H1 (cell line): ENCODE data around the gene ASB3. TPM values are rescaled to one million over a fixed set of nuclear protein-coding genes. Genes with fewer than 3 reads are reported as not detected.
A peak's percentile ranks its signal among the peaks of the same experiment; 100 is the strongest.

ENCODE experiments used
- CTCF ChIA-PET: fragments of 300-600 bp; sonication (Branson Sonifier 250); formaldehyde crosslinking; loops from one replicate; lab custom pipeline; 2021; ENCODE audit not compliant: partially characterized antibody; lab: Charles Lee
- POLR2A ChIA-PET: fragments of 300-600 bp; sonication (Branson Sonifier 250); formaldehyde crosslinking; loops from one replicate; lab custom pipeline; 2021; ENCODE audit warnings: inconsistent platforms; ENCODE audit not compliant: partially characterized antibody; lab: Charles Lee
- DNase-seq, 2 experiments: peaks; one replicate each; pipeline versions ENCODE4 v3.0.0 to v3.0.0-alpha.2; 2010 to 2022; ENCODE audit warnings: low spot score in 2 of 2, low read depth in 1 of 2, mixed read lengths in 1 of 2
- FAIRE-seq: peaks from 2 replicates; lab custom pipeline; 2011; peaks lifted over from hg19 to GRCh38; lab: Jason Lieb, UNC
- H2AFZ ChIP-seq: 2 replicates; pipeline ENCODE4 v1.8.1; 2012; ENCODE audit warnings: low read length, inconsistent platforms
- H2AK5ac ChIP-seq: 2 replicates; pipeline ENCODE4 v1.6.1; 2013; ENCODE audit warnings: low read depth, low read length
- H2BK120ac ChIP-seq: replicated peaks from 2 replicates; pipeline ENCODE3; 2013; ENCODE audit warnings: low read depth, low read length, inconsistent platforms
- H2BK12ac ChIP-seq: 2 replicates; pipeline ENCODE4 v1.6.1; 2013; ENCODE audit warnings: low read depth, low read length
- H2BK15ac ChIP-seq: 2 replicates; pipeline ENCODE4 v1.6.1; 2013; ENCODE audit warnings: low read length
- H2BK20ac ChIP-seq: 2 replicates; pipeline ENCODE4 v1.6.1; 2013; ENCODE audit warnings: low read length
- H2BK5ac ChIP-seq: 2 replicates; pipeline ENCODE4 v1.6.1; 2013; ENCODE audit warnings: low read depth, low read length
- H3K14ac ChIP-seq: 2 replicates; pipeline ENCODE4 v1.6.1; 2013; ENCODE audit warnings: inconsistent platforms; ENCODE audit not compliant: insufficient read length
- H3K18ac ChIP-seq: 2 replicates; pipeline ENCODE4 v1.6.1; 2013; ENCODE audit warnings: low read length; ENCODE audit errors: extremely low read depth
- H3K23ac ChIP-seq: 2 replicates; pipeline ENCODE4 v1.6.1; 2013; ENCODE audit warnings: inconsistent platforms; ENCODE audit not compliant: insufficient read length
- H3K23me2 ChIP-seq: 2 replicates; pipeline ENCODE4 v1.6.1; 2013; ENCODE audit warnings: low read depth, low read length
- H3K27ac ChIP-seq: 2 replicates; pipeline ENCODE4 v1.6.1; 2011; ENCODE audit warnings: low read depth, low read length, inconsistent platforms
- H3K27me3 ChIP-seq, 4 experiments: replicated peaks in 1 of 4; 1 replicate in 1 of 4; 2 replicates in 3 of 4; pipeline versions ENCODE4 v1.6.1 to v1.8.1; 2011 to 2013; ENCODE audit warnings: low read length in 3 of 4, mild to moderate bottlenecking in 3 of 4, inconsistent platforms in 2 of 4, mixed read lengths in 2 of 4, moderate library complexity in 1 of 4; ENCODE audit not compliant: control insufficient read depth in 3 of 4, insufficient read depth in 3 of 4; ENCODE audit errors: extremely low read depth in 1 of 4
- H3K36me3 ChIP-seq, 4 experiments: 2 replicates each; pipeline versions ENCODE4 v1.6.1 to v1.8.1; 2011 to 2013; ENCODE audit warnings: mild to moderate bottlenecking in 4 of 4, low read length in 3 of 4, moderate library complexity in 2 of 4, control low read depth in 1 of 4, inconsistent platforms in 1 of 4; ENCODE audit not compliant: insufficient read depth in 4 of 4, control insufficient read depth in 2 of 4
- H3K4ac ChIP-seq: replicated peaks from 2 replicates; pipeline ENCODE3; 2013; ENCODE audit warnings: low read length, low read depth, mixed read lengths, inconsistent platforms; ENCODE audit not compliant: insufficient read length
- H3K4me1 ChIP-seq, 4 experiments: replicated peaks in 1 of 4; 1 replicate in 1 of 4; 2 replicates in 3 of 4; pipeline versions ENCODE4 v1.6.1 to v1.8.1; 2011 to 2013; ENCODE audit warnings: low read length in 3 of 4, inconsistent platforms in 2 of 4, mixed read lengths in 1 of 4; ENCODE audit not compliant: insufficient read depth in 4 of 4, control insufficient read depth in 3 of 4
- H3K4me2 ChIP-seq, 2 experiments: 2 replicates each; pipeline versions ENCODE4 v1.6.1 to v1.8.1; 2011 to 2013; ENCODE audit warnings: low read depth in 2 of 2, low read length in 2 of 2, control low read depth in 1 of 2, inconsistent platforms in 1 of 2, mild to moderate bottlenecking in 1 of 2; ENCODE audit not compliant: insufficient read depth in 1 of 2
- H3K4me3 ChIP-seq, 4 experiments: fragments of 200-600, 300-600 bp in 1 of 4; sonication (generic), shearing (Covaris generic), sonication (Bioruptor Twin) in 1 of 4; 2 replicates each; pipeline versions ENCODE4 v1.5.1 to v1.8.1; 2011 to 2016; ENCODE audit warnings: low read length in 4 of 4, low read depth in 3 of 4, control low read depth in 2 of 4, inconsistent platforms in 2 of 4, mild to moderate bottlenecking in 2 of 4, mixed read lengths in 1 of 4, moderate library complexity in 1 of 4; ENCODE audit not compliant: insufficient read depth in 2 of 4; ENCODE audit errors: extremely low read depth in 1 of 4
- H3K56ac ChIP-seq: replicated peaks from 2 replicates; pipeline ENCODE3; 2013; ENCODE audit warnings: low read depth, mild to moderate bottlenecking, mixed read lengths, low read length, inconsistent platforms; ENCODE audit not compliant: insufficient read length
- H3K79me1 ChIP-seq: 2 replicates; pipeline ENCODE4 v1.6.1; 2013; ENCODE audit warnings: low read depth, low read length, control low read depth
- H3K79me2 ChIP-seq, 2 experiments: 2 replicates each; pipeline versions ENCODE4 v1.6.1 to v1.8.1; 2012 to 2013; ENCODE audit warnings: low read length in 2 of 2, mild to moderate bottlenecking in 2 of 2, inconsistent platforms in 1 of 2; ENCODE audit not compliant: insufficient read depth in 2 of 2, control insufficient read depth in 1 of 2
- H3K9ac ChIP-seq, 4 experiments: replicated peaks in 1 of 4; 1 replicate in 1 of 4; 2 replicates in 3 of 4; pipeline versions ENCODE4 v1.6.1 to v1.8.1; 2011 to 2013; ENCODE audit warnings: low read depth in 3 of 4, low read length in 3 of 4, control low read depth in 2 of 4, mild to moderate bottlenecking in 2 of 4, moderate library complexity in 2 of 4, inconsistent platforms in 1 of 4; ENCODE audit errors: extremely low read depth in 1 of 4
- H3K9me3 ChIP-seq, 2 experiments: 2 replicates each; pipeline versions ENCODE4 v1.6.1 to v1.8.1; 2012 to 2013; ENCODE audit warnings: mild to moderate bottlenecking in 2 of 2, moderate library complexity in 2 of 2, control low read depth in 1 of 2, inconsistent platforms in 1 of 2, low read depth in 1 of 2, low read length in 1 of 2, mixed read lengths in 1 of 2; ENCODE audit not compliant: insufficient read depth in 2 of 2
- H4K20me1 ChIP-seq, 2 experiments: replicated peaks in 1 of 2; 2 replicates each; pipeline versions ENCODE3 to v1.8.1; 2011 to 2013; ENCODE audit warnings: inconsistent platforms in 2 of 2, low read length in 2 of 2, mild to moderate bottlenecking in 1 of 2; ENCODE audit not compliant: insufficient read depth in 2 of 2, control insufficient read depth in 1 of 2
- H4K5ac ChIP-seq: 2 replicates; pipeline ENCODE4 v1.6.1; 2013; ENCODE audit warnings: low read length, low read depth, mixed read lengths, inconsistent platforms; ENCODE audit not compliant: insufficient read length
- H4K8ac ChIP-seq: 2 replicates; pipeline ENCODE4 v1.8.0; 2013; ENCODE audit warnings: mild to moderate bottlenecking, moderate library complexity, low read length, inconsistent platforms; ENCODE audit not compliant: insufficient read depth; ENCODE audit errors: extremely low read depth
- H4K91ac ChIP-seq: replicated peaks from 2 replicates; pipeline ENCODE3; 2013; ENCODE audit warnings: low read length, mixed read lengths, inconsistent platforms; ENCODE audit not compliant: insufficient read length
- CBX5 ChIP-seq: fragments of 300-800, 300-1000 bp; sonication (generic); IDR thresholded peaks from 2 replicates; pipeline ENCODE4 v1.7.1; 2016; ENCODE audit warnings: antibody characterized with exemption, low read length, low read depth
- CBX8 ChIP-seq: fragments of 300-800, 300-1000 bp; sonication (generic); IDR thresholded peaks from 2 replicates; pipeline ENCODE4 v1.7.1; 2016; ENCODE audit warnings: low read depth, low read length, borderline replicate concordance
- CREB1 ChIP-seq: IDR thresholded peaks from 2 replicates; pipeline ENCODE4 v1.6.1; 2012; ENCODE audit warnings: inconsistent platforms
- EZH2 ChIP-seq: fragments of 200-600 bp; sonication (generic); IDR thresholded peaks from 2 replicates; pipeline ENCODE4 v1.7.1; 2012; ENCODE audit warnings: low read depth, mild to moderate bottlenecking, moderate library complexity, low read length, inconsistent platforms; ENCODE audit not compliant: severe bottlenecking
- KDM1A ChIP-seq: fragments of 200-600, 300-600 bp; sonication (generic); IDR thresholded peaks from 2 replicates; pipeline ENCODE4 v1.7.1; 2016; ENCODE audit warnings: mild to moderate bottlenecking, low read length, borderline replicate concordance
- MAX ChIP-seq: IDR thresholded peaks from 2 replicates; pipeline ENCODE4 v1.6.1; 2012; ENCODE audit warnings: inconsistent platforms
- PHF8 ChIP-seq: fragments of 200-600 bp; sonication (generic); conservative IDR thresholded peaks from 2 replicates; pipeline ENCODE4 v1.7.1; 2012; ENCODE audit warnings: low read depth, mild to moderate bottlenecking, inconsistent platforms, low read length, moderate library complexity
- RAD21 ChIP-seq, 2 experiments: IDR thresholded peaks in 1 of 2; conservative IDR thresholded peaks in 1 of 2; 2 replicates each; pipeline ENCODE4 v1.6.1; 2011; ENCODE audit warnings: low read depth in 2 of 2, low read length in 2 of 2, improper control_type of control experiment in 1 of 2, inconsistent platforms in 1 of 2, mild to moderate bottlenecking in 1 of 2, moderate library complexity in 1 of 2
- SAP30 ChIP-seq: fragments of 300-600 bp; sonication (generic); IDR thresholded peaks from 2 replicates; pipeline ENCODE4 v1.7.1; 2012; ENCODE audit warnings: low read length, moderate library complexity, mild to moderate bottlenecking, inconsistent platforms; ENCODE audit not compliant: insufficient read depth, insufficient replicate concordance
- SIRT6 ChIP-seq: IDR thresholded peaks from one replicate; pipeline ENCODE4 v1.7.1; 2012; ENCODE audit warnings: low read length, inconsistent platforms
- SP2 ChIP-seq: IDR thresholded peaks from 2 replicates; pipeline ENCODE4 v1.6.1; 2012; ENCODE audit warnings: mild to moderate bottlenecking, low read length, inconsistent platforms
- TAF7 ChIP-seq: optimal IDR thresholded peaks from 2 replicates; pipeline ENCODE3; 2011; ENCODE audit warnings: low read depth, mild to moderate bottlenecking, inconsistent platforms, low read length, moderate library complexity, borderline replicate concordance
- TBP ChIP-seq: IDR thresholded peaks from 2 replicates; pipeline ENCODE4 v1.6.1; 2011; ENCODE audit warnings: low read depth, low read length, improper control_type of control experiment
- TCF12 ChIP-seq: IDR thresholded peaks from 2 replicates; pipeline ENCODE4 v1.6.1; 2011; ENCODE audit warnings: low read depth, mild to moderate bottlenecking, low read length
- polyA plus RNA-seq, 7 experiments: library from polyadenylated mRNA; depleted of rRNA in 3 of 7; stranded (reverse) in 5 of 7; unstranded in 2 of 7; fragments of >200 nt in 5 of 7; fragments of 200-250 nt in 2 of 7; gene quantifications; 1 replicate in 5 of 7; 2 replicates in 1 of 7; 4 replicates in 1 of 7; pipeline versions ENCODE4 v1.2.1 to v1.2.3, GENCODE V29; 2011 to 2013; ENCODE audit warnings: missing spikeins in 2 of 7, mixed read lengths in 2 of 7
- total RNA-seq: library from RNA; stranded (reverse); fragmentation: NEBNext Ultra II Directional; extraction: Animal tissue kit (Norgen Biotek cat#: 25700); gene quantifications from 2 replicates; pipeline ENCODE4 v1.2.1, GENCODE V29; 2021
- TF ChIP-seq, protein P1 (sequence below): IDR thresholded peaks from 2 replicates; pipeline ENCODE4 v1.6.1; 2011; ENCODE audit warnings: low read depth, mild to moderate bottlenecking, low read length; ENCODE audit not compliant: insufficient read depth

ASB3 gene
- total and polyA plus RNA-seq, 2 of the 8 experiments (the other 6 are each of a cell fraction or from before 2014, with no cell fraction given) = 22.6 to 25.4 TPM

- H3K18ac ChIP-seq = no peak overlapping the region
- H4K20me1 ChIP-seq = no peaks in the 10 kb centered on the region
- no peak overlapping the region for H2BK20ac ChIP-seq
- H2BK5ac ChIP-seq = no peak overlapping the region
- H3K14ac ChIP-seq = no peak overlapping the region
- H2BK12ac ChIP-seq = no peak overlapping the region
- CTCF ChIA-PET = interaction anchor here (1.5 to 1.8 kb wide), 2 partner anchors 10 to 15 kb away, joined by 3 to 4 read pairs; no protein-coding TSS in a partner anchor
- FAIRE-seq (no peak), DNase-seq (no peak)
- no peaks in the 10 kb centered on the region for H3K79me2 ChIP-seq
- no peak overlapping the region for H4K5ac ChIP-seq
- H3K27me3 ChIP-seq = no peaks in the 10 kb centered on the region
- no peak overlapping the region for H2AFZ ChIP-seq
- no peaks in the 10 kb centered on the region for H3K79me1 ChIP-seq
- H3K56ac ChIP-seq = no peak overlapping the region
- no peak overlapping the region for H3K4me2 ChIP-seq
- H2BK15ac ChIP-seq = no peak overlapping the region
- no peak overlapping the region for H3K27ac ChIP-seq
- no peak overlapping the region for H3K4me3 ChIP-seq
- H3K23me2 ChIP-seq = no peaks in the 10 kb centered on the region
- H3K4ac ChIP-seq = no peak overlapping the region
- H3K36me3 ChIP-seq = no peaks in the 10 kb centered on the region
- POLR2A ChIA-PET = no interaction called here
- H4K8ac ChIP-seq = no peak overlapping the region
- H3K9ac ChIP-seq = peak overlapping the region in 1 of 4 experiments; percentile 34; a peak in 1 of 7 replicates
- no peaks in the 10 kb centered on the region for H3K4me1 ChIP-seq
- no peak overlapping the region for H3K23ac ChIP-seq
- no peak overlapping the region for H2AK5ac ChIP-seq
- H4K91ac ChIP-seq = no peak overlapping the region
- H3K9me3 ChIP-seq = no peaks in the 10 kb centered on the region
- no peak overlapping the region for H2BK120ac ChIP-seq
- TF ChIP-seq, protein P1, sequence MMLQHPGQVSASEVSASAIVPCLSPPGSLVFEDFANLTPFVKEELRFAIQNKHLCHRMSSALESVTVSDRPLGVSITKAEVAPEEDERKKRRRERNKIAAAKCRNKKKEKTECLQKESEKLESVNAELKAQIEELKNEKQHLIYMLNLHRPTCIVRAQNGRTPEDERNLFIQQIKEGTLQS = no peak
- TF ChIP-seq EZH2 (no peak), RAD21 (IDR thresholded peaks at IDR 0.05 in 1 of 2, conservative IDR thresholded peaks at IDR 0.05 in 1 of 2; ENCODE audit: low read depth in 2 of 2, low read length in 2 of 2) (no peak), TCF12 (no peak), SAP30 (no peak), PHF8 (no peak), SP2 (no peak), KDM1A (no peak), SIRT6 (no peak), MAX (no peak), CBX5 (no peak), TAF7 (no peak), CREB1 (no peak), CBX8 (no peak), TBP (no peak)
Measured at GRCh38 chr2:53654396-53654795, 132.4 kb downstream of the ASB3 start.
